GM18858 (cell line): ENCODE results near the gene TRIM9.

ENCODE experiments used
- ATAC-seq: cut with Tn5 transposase; IDR thresholded peaks from one replicate; pipeline ENCODE4 v1.9.1; 2021; ENCODE audit not compliant: unreplicated experiment

The TRIM9 gene

GRCh38 chr14:51094901-51095853, at the start of gene TRIM9:
Gene TRIM9 (minus strand): TSS chr14:51095105. CDS start chr14:51094939, 166 bp downstream.
- peak; percentile 97 for ATAC-seq

GRCh38 chr14:51140856-51141255, 46.0 kb upstream of the TRIM9 start:
- ATAC-seq, result no peak

- ATAC-seq, result no peak
Measured at GRCh38 chr14:51140338-51140737, 45.4 kb upstream of the TRIM9 start.

- ATAC-seq, result no peak
Measured at GRCh38 chr14:51139121-51139681, 44.3 kb upstream of the TRIM9 start.

GRCh38 chr14:51138404-51139103, 43.6 kb upstream of the TRIM9 start:
- no peak for ATAC-seq

- ATAC-seq, result no peak
Measured at GRCh38 chr14:51131516-51131915, 36.6 kb upstream of the TRIM9 start.

- ATAC-seq, result no peak
Measured at GRCh38 chr14:51129130-51129529, 34.2 kb upstream of the TRIM9 start.

- no peak for ATAC-seq
Measured at GRCh38 chr14:51124029-51124428, 29.1 kb upstream of the TRIM9 start.

- no peak for ATAC-seq
Measured at GRCh38 chr14:51121096-51121495, 26.2 kb upstream of the TRIM9 start.

GRCh38 chr14:51119411-51120051, 24.6 kb upstream of the TRIM9 start:
- no peak for ATAC-seq

GRCh38 chr14:51118993-51119392, 24.1 kb upstream of the TRIM9 start:
- ATAC-seq, result no peak

GRCh38 chr14:51117593-51117992, 22.7 kb upstream of the TRIM9 start:
- ATAC-seq, result no peak

- no peak for ATAC-seq
Measured at GRCh38 chr14:51116682-51117081, 21.8 kb upstream of the TRIM9 start.

- no peak for ATAC-seq
Measured at GRCh38 chr14:51109651-51110050, 14.7 kb upstream of the TRIM9 start.

- ATAC-seq, result no peak
Measured at GRCh38 chr14:51107801-51108200, 12.9 kb upstream of the TRIM9 start.

- ATAC-seq, result no peak
Measured at GRCh38 chr14:51104467-51104866, 9.6 kb upstream of the TRIM9 start.

- ATAC-seq, result no peak
Measured at GRCh38 chr14:51097287-51097686, 2.4 kb upstream of the TRIM9 start.

- no peak for ATAC-seq
Measured at GRCh38 chr14:51096870-51097269, 2.0 kb upstream of the TRIM9 start.

- no peak for ATAC-seq
Measured at GRCh38 chr14:51095854-51096823, 1.2 kb upstream of the TRIM9 start.

GRCh38 chr14:51094282-51094821, 553 bp downstream of the TRIM9 start:
- no peak for ATAC-seq
